GM18526 (cell line): Measurements from ENCODE around the gene SOCS6.

Experiments
- POLR2A ChIP-seq: IDR thresholded peaks from 3 replicates; pipeline ENCODE4 v1.6.1; 2011; ENCODE audit not compliant: insufficient read length; ENCODE audit errors: extremely low read depth

The SOCS6 gene

GRCh38 chr18:70296781-70297180 is 7.9 kb downstream of the SOCS6 start:
- no peak for TF ChIP-seq POLR2A

GRCh38 chr18:70299393-70299792 is 10.5 kb downstream of the SOCS6 start:
- TF ChIP-seq POLR2A = no peak

GRCh38 chr18:70301667-70302066 is 12.8 kb downstream of the SOCS6 start:
- no peak for TF ChIP-seq POLR2A

- TF ChIP-seq POLR2A = no peak
These were observed 19.9 kb downstream of the SOCS6 start for GRCh38 chr18:70308555-70309294.

- no peak for TF ChIP-seq POLR2A
These were observed 21.9 kb downstream of the SOCS6 start for GRCh38 chr18:70310560-70311320.

- TF ChIP-seq POLR2A = no peak
These were observed 22.9 kb downstream of the SOCS6 start for GRCh38 chr18:70311726-70312125.

- TF ChIP-seq POLR2A = no peak
These were observed 24.8 kb downstream of the SOCS6 start for GRCh38 chr18:70313640-70314039.

- no peak for TF ChIP-seq POLR2A
These were observed 25.4 kb downstream of the SOCS6 start for GRCh38 chr18:70314151-70314782.

- TF ChIP-seq POLR2A = no peak
These were observed 30.3 kb downstream of the SOCS6 start for GRCh38 chr18:70319187-70319586.

GRCh38 chr18:70321616-70322015 is 32.8 kb downstream of the SOCS6 start:
- no peak for TF ChIP-seq POLR2A

GRCh38 chr18:70322385-70322784 is 33.5 kb downstream of the SOCS6 start:
- no peak for TF ChIP-seq POLR2A

GRCh38 chr18:70322928-70323327 is 34.1 kb downstream of the SOCS6 start:
- no peak for TF ChIP-seq POLR2A

GRCh38 chr18:70324897-70325296 is 36.1 kb downstream of the SOCS6 start:
- no peak for TF ChIP-seq POLR2A

GRCh38 chr18:70326255-70326654 is 37.4 kb downstream of the SOCS6 start:
- TF ChIP-seq POLR2A = no peak

- no peak for TF ChIP-seq POLR2A
These were observed 39.3 kb downstream of the SOCS6 start for GRCh38 chr18:70328169-70328568.

GRCh38 chr18:70329071-70329470 is 40.2 kb downstream of the SOCS6 start:
- no peak for TF ChIP-seq POLR2A
